ENCODE data around the gene KLK8. TPM values are rescaled to one million over a fixed set of nuclear protein-coding genes. Genes with fewer than 3 reads are reported as not detected.
"Not testable (repeated sequence)": the region's sequence is repeated elsewhere in the genome, so short reads cannot be mapped to it uniquely, and the experiment has no call there.

KLK8 gene
- total RNA-seq, 1 donor from 2014 or later: not detected

DNA sequence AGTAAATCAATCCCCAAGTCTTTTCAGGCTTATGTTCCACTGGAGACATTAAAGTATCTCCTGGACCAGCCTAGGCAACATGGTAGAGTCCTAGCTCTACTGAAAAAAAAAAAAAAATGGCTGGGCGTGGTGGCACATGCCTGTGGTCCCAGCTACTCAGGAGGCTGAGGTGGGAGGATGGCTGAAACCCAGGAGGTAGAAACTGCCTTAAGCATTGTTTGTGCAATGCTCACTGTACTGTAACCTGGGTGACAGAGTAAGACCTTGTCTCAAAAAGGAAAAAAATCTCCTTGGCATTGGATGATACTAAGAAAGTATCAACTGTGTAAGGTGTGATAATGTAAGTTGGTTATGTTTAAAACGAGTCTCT lies 8.8 kb downstream of the KLK8 start:
- Mint-ChIP-seq H3K27ac (ENCODE audit: unreplicated experiment) (no peak overlapping the region), H3K36me3 (ENCODE audit: unreplicated experiment) (no peaks in the 10 kb centered on the region), H3K27me3 (ENCODE audit: unreplicated experiment) (no peaks in the 10 kb centered on the region), H3K4me3 (ENCODE audit: unreplicated experiment) (no peak overlapping the region), H3K9me3 (ENCODE audit: unreplicated experiment) (peaks cover 36% of the 10 kb centered on the region), H3K4me1 (ENCODE audit: unreplicated experiment) (no peaks in the 10 kb centered on the region)
- no peak for DNase-seq (ENCODE audit: extremely low spot score, unreplicated experiment)
- no peak for TF ChIP-seq CTCF (IDR thresholded peaks at IDR 0.05)

DNA sequence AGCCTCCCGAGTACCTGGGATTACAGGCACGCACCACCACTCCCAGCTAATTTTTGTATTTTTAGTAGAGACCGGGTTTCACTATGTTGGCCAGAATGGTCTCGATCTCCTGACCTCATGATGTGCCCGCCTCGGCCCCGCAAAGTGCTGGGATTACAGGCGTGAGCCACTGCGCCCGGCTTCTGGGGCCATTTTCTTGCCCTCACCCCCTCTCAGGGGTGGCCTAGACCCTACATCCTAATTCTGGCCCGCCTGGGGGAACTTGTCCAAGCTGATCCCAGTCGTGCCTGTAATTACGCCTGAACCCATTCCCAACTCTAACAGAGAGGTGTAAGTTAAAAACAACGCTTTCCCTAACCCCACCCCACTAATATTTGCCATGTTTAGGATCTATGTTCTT lies 17.0 kb downstream of the KLK8 start:
- H3K4me3 Mint-ChIP-seq (ENCODE audit: unreplicated experiment); DNase-seq (ENCODE audit: extremely low spot score, unreplicated experiment); H3K27ac Mint-ChIP-seq (ENCODE audit: unreplicated experiment); H3K36me3 Mint-ChIP-seq (ENCODE audit: unreplicated experiment); H3K27me3 Mint-ChIP-seq (ENCODE audit: unreplicated experiment); H3K4me1 Mint-ChIP-seq (ENCODE audit: unreplicated experiment): not testable (repeated sequence)
- peaks cover 11% of the 10 kb centered on the region for H3K9me3 Mint-ChIP-seq (ENCODE audit: unreplicated experiment)

- Mint-ChIP-seq H3K27me3 (ENCODE audit: unreplicated experiment) (no peaks in the 10 kb centered on the region), H3K27ac (ENCODE audit: unreplicated experiment) (no peak within 1 kb of the TSS), H3K36me3 (ENCODE audit: unreplicated experiment) (no peaks in the 10 kb centered on the region), H3K9me3 (ENCODE audit: unreplicated experiment) (peaks cover 7% of the 10 kb centered on the region), H3K4me1 (ENCODE audit: unreplicated experiment) (no peaks in the 10 kb centered on the region), H3K4me3 (ENCODE audit: unreplicated experiment) (no peak within 1 kb of the TSS)
- no peak for TF ChIP-seq CTCF (IDR thresholded peaks at IDR 0.05)
- no peak for DNase-seq (ENCODE audit: extremely low spot score, unreplicated experiment)
Observed at GRCh38 chr19:50983625-50984292, 17.6 kb downstream of the KLK8 start, which contains the start of gene KLK7. Gene KLK7, minus strand, starts transcription at chr19:50983917. Its CDS starts 1,518 bp downstream, at chr19:50982399.

DNA sequence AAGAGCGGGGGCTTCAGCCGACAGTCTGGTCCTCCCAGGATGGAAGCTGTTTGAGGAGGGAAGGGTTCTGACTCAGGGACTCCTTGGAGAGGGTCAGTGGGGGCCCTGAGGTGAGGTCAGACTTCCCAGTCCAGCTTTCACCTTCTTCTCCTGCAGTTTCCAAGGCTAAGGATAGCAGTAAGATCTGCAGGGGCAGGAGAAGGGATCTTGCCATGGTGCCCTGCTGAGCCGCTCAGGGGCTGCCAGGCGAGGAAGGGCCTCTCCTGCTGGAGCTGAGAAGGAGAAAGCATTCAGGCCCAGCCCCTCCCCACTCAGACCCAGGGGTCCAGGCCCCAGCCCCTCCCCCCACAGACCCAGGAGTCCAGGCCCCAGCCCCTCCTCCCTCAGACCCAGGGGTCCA lies 19.2 kb downstream of the KLK8 start:
- H3K4me1 Mint-ChIP-seq (ENCODE audit: unreplicated experiment): no peaks in the 10 kb centered on the region
- DNase-seq (ENCODE audit: extremely low spot score, unreplicated experiment): no peak
- H3K9me3 Mint-ChIP-seq (ENCODE audit: unreplicated experiment): no peaks in the 10 kb centered on the region
- no peak for TF ChIP-seq CTCF (IDR thresholded peaks at IDR 0.05)
- no peaks in the 10 kb centered on the region for H3K36me3 Mint-ChIP-seq (ENCODE audit: unreplicated experiment)
- H3K27ac Mint-ChIP-seq (ENCODE audit: unreplicated experiment): no peak overlapping the region
- no peaks in the 10 kb centered on the region for H3K27me3 Mint-ChIP-seq (ENCODE audit: unreplicated experiment)
- no peak overlapping the region for H3K4me3 Mint-ChIP-seq (ENCODE audit: unreplicated experiment)

GRCh38 chr19:50981587-50982146 lies 19.7 kb downstream of the KLK8 start:
- Mint-ChIP-seq H3K27ac (ENCODE audit: unreplicated experiment) (no peak overlapping the region), H3K4me1 (ENCODE audit: unreplicated experiment) (no peaks in the 10 kb centered on the region), H3K9me3 (ENCODE audit: unreplicated experiment) (no peaks in the 10 kb centered on the region), H3K36me3 (ENCODE audit: unreplicated experiment) (no peaks in the 10 kb centered on the region), H3K27me3 (ENCODE audit: unreplicated experiment) (no peaks in the 10 kb centered on the region), H3K4me3 (ENCODE audit: unreplicated experiment) (no peak overlapping the region)
- DNase-seq (ENCODE audit: extremely low spot score, unreplicated experiment): no peak
- no peak for TF ChIP-seq CTCF (IDR thresholded peaks at IDR 0.05)

Data from osteocyte (in vitro differentiated cells).